DOHH2 (cell line): ENCODE results near the gene SEZ6.

Experiments used
- H3F3A ChIP-seq: fragments of 200-600 bp; sonication (generic), shearing (Covaris generic); 2 replicates; pipeline ENCODE4 v1.6.0; 2016; ENCODE audit warnings: antibody characterized with exemption, mild to moderate bottlenecking; ENCODE audit not compliant: control insufficient read depth, insufficient read depth
- H3K27ac ChIP-seq: fragments of 200-600 bp; sonication (generic); 2 replicates; pipeline ENCODE4 v1.5.1; 2014; ENCODE audit warnings: low read depth, mild to moderate bottlenecking, low read length, moderate library complexity
- H3K27me3 ChIP-seq: fragments of 200-600 bp; sonication (generic); 2 replicates; pipeline ENCODE4 v1.6.1; 2014; ENCODE audit warnings: mild to moderate bottlenecking, low read length, mixed read lengths; ENCODE audit not compliant: control insufficient read depth
- H3K36me3 ChIP-seq: fragments of 200-600 bp; sonication (generic); 2 replicates; pipeline ENCODE4 v1.6.1; 2014; ENCODE audit warnings: mild to moderate bottlenecking, low read length, moderate library complexity, mixed read lengths; ENCODE audit not compliant: control insufficient read depth
- H3K4me1 ChIP-seq: fragments of 200-600 bp; sonication (generic); 2 replicates; pipeline ENCODE4 v1.6.1; 2014; ENCODE audit warnings: mild to moderate bottlenecking, low read length, mixed read lengths; ENCODE audit not compliant: control insufficient read depth
- H3K4me2 ChIP-seq: fragments of 200-600 bp; sonication (generic); 2 replicates; pipeline ENCODE4 v1.6.0; 2014; ENCODE audit warnings: mild to moderate bottlenecking, low read length, moderate library complexity
- H3K4me3 ChIP-seq: fragments of 200-600 bp; sonication (generic); 2 replicates; pipeline ENCODE4 v1.5.1; 2014; ENCODE audit warnings: mild to moderate bottlenecking, low read length, mixed read lengths
- H3K79me2 ChIP-seq: fragments of 200-600 bp; sonication (generic); 2 replicates; pipeline ENCODE4 v1.6.1; 2014; ENCODE audit warnings: mild to moderate bottlenecking, low read length, mixed read lengths; ENCODE audit not compliant: control insufficient read depth
- H3K9me2 ChIP-seq: fragments of 200-600 bp; sonication (generic); replicated peaks from 2 replicates; pipeline ENCODE4 v1.6.1; 2014; ENCODE audit warnings: mild to moderate bottlenecking, low read length, mixed read lengths; ENCODE audit not compliant: control insufficient read depth
- H3K9me3 ChIP-seq: fragments of 200-600 bp; sonication (generic); 2 replicates; pipeline ENCODE4 v1.6.1; 2014; ENCODE audit warnings: antibody characterized with exemption, low read length, mixed read lengths; ENCODE audit not compliant: control insufficient read depth, insufficient read depth
- H4K20me1 ChIP-seq: fragments of 200-600 bp; sonication (generic); 2 replicates; pipeline ENCODE4 v1.6.0; 2014; ENCODE audit warnings: low read depth, mild to moderate bottlenecking, antibody characterized with exemption, low read length, moderate library complexity; ENCODE audit not compliant: control insufficient read depth, insufficient read depth
- CTCF ChIP-seq: fragments of 200-600 bp; sonication (generic); IDR thresholded peaks from one replicate; pipeline ENCODE4 v1.5.1; 2014; ENCODE audit warnings: antibody characterized with exemption, mild to moderate bottlenecking, low read depth, low read length; ENCODE audit not compliant: poor library complexity, severe bottlenecking
- EZH2phosphoT487 ChIP-seq: fragments of 200-600 bp; sonication (generic); IDR thresholded peaks from 2 replicates; pipeline ENCODE4 v1.6.1; 2017; ENCODE audit warnings: borderline replicate concordance, mild to moderate bottlenecking, antibody characterized with exemption, low read length, moderate library complexity, mixed read lengths

Gene SEZ6

GRCh38 chr17:28972437-28972836, 33.4 kb downstream of the SEZ6 start:
- peaks cover 3% of the 10 kb centered on the region; the same call in 1 of the 2 replicates for H3K27me3 ChIP-seq
- no peak overlapping the region for H3K27ac ChIP-seq

GRCh38 chr17:28970879-28971278, 35.0 kb downstream of the SEZ6 start:
- peaks cover 3% of the 10 kb centered on the region; the same call in 1 of the 2 replicates for H3K27me3 ChIP-seq
- H3K4me2 ChIP-seq = no peak overlapping the region
- H3K9me3 ChIP-seq = no peaks in the 10 kb centered on the region
- H4K20me1 ChIP-seq = no peaks in the 10 kb centered on the region
- no peak overlapping the region for H3K27ac ChIP-seq
- no peaks in the 10 kb centered on the region for H3K79me2 ChIP-seq
- H3F3A ChIP-seq = no peaks in the 10 kb centered on the region
- H3K4me3 ChIP-seq = no peak overlapping the region
- peaks cover 22% of the 10 kb centered on the region for H3K4me1 ChIP-seq
- H3K9me2 ChIP-seq = no peaks in the 10 kb centered on the region
- no peaks in the 10 kb centered on the region for H3K36me3 ChIP-seq
- TF ChIP-seq EZH2phosphoT487 (no peak), CTCF (no peak)

More at GRCh38 chr17:28972437-28972836, 33.4 kb downstream of the SEZ6 start:
- Histone ChIP-seq H3K4me3 (no peak overlapping the region), H3K36me3 (no peaks in the 10 kb centered on the region), H3K4me2 (no peak overlapping the region), H4K20me1 (no peaks in the 10 kb centered on the region), H3F3A (no peaks in the 10 kb centered on the region), H3K4me1 (peaks cover 14% of the 10 kb centered on the region), H3K9me3 (no peaks in the 10 kb centered on the region), H3K79me2 (no peaks in the 10 kb centered on the region), H3K9me2 (no peaks in the 10 kb centered on the region)
- TF ChIP-seq CTCF (no peak), EZH2phosphoT487 (no peak)

- H3K36me3 ChIP-seq = no peaks in the 10 kb centered on the region
- H3F3A ChIP-seq = no peaks in the 10 kb centered on the region
- no peak for TF ChIP-seq EZH2phosphoT487
- no peak for TF ChIP-seq CTCF
- H3K9me2 ChIP-seq = no peaks in the 10 kb centered on the region
- H3K4me2 ChIP-seq = no peak overlapping the region
- no peaks in the 10 kb centered on the region for H3K79me2 ChIP-seq
- H3K27ac ChIP-seq = no peak overlapping the region
- peaks cover 3% of the 10 kb centered on the region; the same call in 1 of the 2 replicates for H3K27me3 ChIP-seq
- no peak overlapping the region for H3K4me3 ChIP-seq
- H3K4me1 ChIP-seq = peaks cover 22% of the 10 kb centered on the region
- H3K9me3 ChIP-seq = no peaks in the 10 kb centered on the region
- no peaks in the 10 kb centered on the region for H4K20me1 ChIP-seq
These were observed 36.0 kb downstream of the SEZ6 start for GRCh38 chr17:28969706-28970393.
